Measurements from ENCODE around the gene GSTM1.

DNA sequence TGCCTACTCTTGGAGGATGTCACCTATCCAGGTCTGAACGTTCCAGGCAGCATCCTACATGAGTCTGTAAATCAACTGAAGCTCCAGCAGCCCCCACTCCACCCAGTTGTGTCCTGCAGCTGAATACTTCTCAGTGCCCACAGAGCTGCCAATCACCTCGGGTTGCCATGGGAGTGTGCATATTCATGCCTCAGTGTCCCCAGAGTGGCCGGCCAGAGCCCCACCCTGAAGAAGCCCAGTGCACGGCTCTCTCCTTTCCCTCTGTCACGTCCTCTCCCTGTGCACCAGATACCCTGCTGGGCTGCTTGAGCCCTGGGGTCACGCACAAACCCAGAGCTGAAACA, 47.8 kb upstream of the GSTM1 start:
- TF ChIP-seq CTCF (IDR thresholded peaks at IDR 0.05) (no peak), POLR2A (IDR thresholded peaks at IDR 0.05; ENCODE audit: low read depth) (no peak), POLR2AphosphoS5 (IDR thresholded peaks at IDR 0.05) (no peak), EP300 (IDR thresholded peaks at IDR 0.05) (no peak)
